CD14-positive monocyte (primary cell): ENCODE results near the gene FRAS1. TPM values are rescaled to one million over a fixed set of nuclear protein-coding genes. Genes with fewer than 3 reads are reported as not detected.

Experiments used
- DNase-seq, 3 donors: peaks; one replicate each; pipeline ENCODE4 v3.0.0-alpha.2; 2011 to 2022
- H2AFZ ChIP-seq: 2 replicates; pipeline ENCODE4 v1.6.0; 2012; ENCODE audit warnings: mild to moderate bottlenecking, low read depth, low read length, inconsistent platforms; ENCODE audit not compliant: insufficient read depth, poor library complexity, severe bottlenecking
- H3K27ac ChIP-seq, 2 donors: 1 replicate in 1 of 2; 2 replicates in 1 of 2; pipeline ENCODE4 v1.5.1; 2012 to 2013; ENCODE audit warnings: low read length in 2 of 2, control low read depth in 1 of 2, inconsistent platforms in 1 of 2, low read depth in 1 of 2, mild to moderate bottlenecking in 1 of 2
- H3K27me3 ChIP-seq, 2 donors: one replicate each; pipeline versions ENCODE4 v1.6.0 to v1.6.1; 2011 to 2013; ENCODE audit warnings: low read length in 2 of 2; ENCODE audit not compliant: control insufficient read depth in 2 of 2, insufficient read depth in 2 of 2
- H3K36me3 ChIP-seq, 2 donors: replicated peaks in 1 of 2; 1 replicate in 1 of 2; 2 replicates in 1 of 2; pipeline versions ENCODE4 v1.5.1 to v1.6.1; 2012 to 2013; ENCODE audit warnings: low read length in 2 of 2, control low read depth in 1 of 2, inconsistent platforms in 1 of 2, mild to moderate bottlenecking in 1 of 2; ENCODE audit not compliant: insufficient read depth in 2 of 2, control insufficient read depth in 1 of 2
- H3K4me1 ChIP-seq, 2 donors: 1 replicate in 1 of 2; 2 replicates in 1 of 2; pipeline versions ENCODE4 v1.5.1 to v1.6.1; 2012 to 2013; ENCODE audit warnings: low read length in 2 of 2, control low read depth in 1 of 2, inconsistent platforms in 1 of 2, mild to moderate bottlenecking in 1 of 2, moderate library complexity in 1 of 2; ENCODE audit not compliant: insufficient read depth in 2 of 2, control insufficient read depth in 1 of 2
- H3K4me2 ChIP-seq: replicated peaks from 2 replicates; pipeline ENCODE3; 2012; ENCODE audit warnings: low read length, moderate library complexity, mild to moderate bottlenecking; ENCODE audit not compliant: poor library complexity, severe bottlenecking; ENCODE audit errors: extremely low read depth
- H3K4me3 ChIP-seq, 3 experiments: fragments of 200-600 bp in 1 of 3; sonication (generic) in 1 of 3; replicated peaks in 1 of 3; 1 replicate in 2 of 3; 2 replicates in 1 of 3; pipeline ENCODE4 v1.5.1; 2011 to 2013; ENCODE audit warnings: low read length in 3 of 3, mild to moderate bottlenecking in 3 of 3, control low read depth in 2 of 3, low read depth in 2 of 3, inconsistent platforms in 1 of 3, moderate library complexity in 1 of 3
- H3K79me2 ChIP-seq: 2 replicates; pipeline ENCODE4 v1.6.0; 2012; ENCODE audit warnings: mild to moderate bottlenecking, control low read depth, inconsistent platforms, low read length, moderate library complexity; ENCODE audit not compliant: insufficient read depth
- H3K9ac ChIP-seq: 2 replicates; pipeline ENCODE4 v1.6.0; 2017; ENCODE audit warnings: low read length, mild to moderate bottlenecking; ENCODE audit not compliant: insufficient read depth, poor library complexity, severe bottlenecking
- H3K9me3 ChIP-seq, 2 donors: replicated peaks in 1 of 2; 1 replicate in 1 of 2; 2 replicates in 1 of 2; pipeline versions ENCODE4 v1.5.1 to v1.6.1; 2012 to 2013; ENCODE audit warnings: low read length in 2 of 2, control low read depth in 1 of 2; ENCODE audit not compliant: control insufficient read depth in 1 of 2, insufficient read depth in 1 of 2
- H4K20me1 ChIP-seq: 2 replicates; pipeline ENCODE4 v1.6.0; 2012; ENCODE audit warnings: mild to moderate bottlenecking, low read length, control low read depth, moderate library complexity; ENCODE audit not compliant: insufficient read depth
- H3K27ac Mint-ChIP-seq, 7 donors: one replicate each; pipeline ENCODE4 v1.8.0; 2020; ENCODE audit warnings: mild to moderate bottlenecking in 7 of 7, mixed read lengths in 7 of 7, moderate library complexity in 6 of 7, inconsistent platforms in 2 of 7
- H3K27me3 Mint-ChIP-seq, 3 donors: one replicate each; pipeline ENCODE4 v1.8.0; 2021 to 2022; ENCODE audit warnings: low read depth in 3 of 3, mild to moderate bottlenecking in 3 of 3, mixed read lengths in 3 of 3, moderate library complexity in 3 of 3, inconsistent platforms in 1 of 3
- H3K36me3 Mint-ChIP-seq, 2 donors: one replicate each; pipeline ENCODE4 v1.8.0; 2020; ENCODE audit warnings: mixed read lengths in 2 of 2, inconsistent platforms in 1 of 2, mild to moderate bottlenecking in 1 of 2
- H3K4me1 Mint-ChIP-seq: one replicate; pipeline ENCODE4 v1.8.0; 2020; ENCODE audit warnings: mild to moderate bottlenecking, mixed read lengths
- H3K4me3 Mint-ChIP-seq, 2 donors: one replicate each; pipeline ENCODE4 v1.8.0; 2020; ENCODE audit warnings: mild to moderate bottlenecking in 2 of 2, mixed read lengths in 2 of 2, moderate library complexity in 1 of 2
- H3K9me3 Mint-ChIP-seq, 7 donors: one replicate each; pipeline ENCODE4 v1.8.0; 2020 to 2022; ENCODE audit warnings: mixed read lengths in 7 of 7, mild to moderate bottlenecking in 6 of 7, moderate library complexity in 6 of 7, inconsistent platforms in 2 of 7
- CTCF ChIP-seq: fragments of 200-600 bp; IDR thresholded peaks from one replicate; pipeline ENCODE4 v1.8.0; 2022; ENCODE audit warnings: antibody characterized with exemption, mild to moderate bottlenecking
- WGBS: methylation state at CpG from one replicate; pipeline ENCODE4 v1.1.5; 2013; ENCODE audit warnings: missing lambda C conversion rate; ENCODE audit not compliant: insufficient coverage; 5-methylcytosine and 5-hydroxymethylcytosine counted together
- intact Hi-C, 2 donors: fragments of 100-400 bp; cut with micrococcal nuclease; formaldehyde crosslinking; loops; one replicate each; pipeline versions ENCODE4 v1.15.0 to v1.15.1; 2023
- polyA plus RNA-seq, 3 donors: library from polyadenylated mRNA; depleted of rRNA in 1 of 3; unstranded in 2 of 3; stranded (reverse) in 1 of 3; fragments of 300-500 nt in 2 of 3; fragments of >200 nt in 1 of 3; fragmentation: Illumina TruSeq in 2 of 3; gene quantifications; 1 replicate in 2 of 3; 2 replicates in 1 of 3; pipeline ENCODE4 v1.2.3, GENCODE V29; 2012 to 2021

The FRAS1 gene
- polyA plus RNA-seq, 3 donors = not detected

- intact Hi-C loops = no loop called here
- Histone ChIP-seq H3K27ac (no peak overlapping the region), H3K27me3 (no peaks in the 10 kb centered on the region), H3K4me2 (no peak overlapping the region), H3K9ac (no peak overlapping the region), H3K79me2 (no peaks in the 10 kb centered on the region), H3K9me3 (no peaks in the 10 kb centered on the region), H3K36me3 (no peaks in the 10 kb centered on the region), H3K4me3 (no peak overlapping the region), H3K4me1 (no peaks in the 10 kb centered on the region), H2AFZ (no peak overlapping the region), H4K20me1 (no peaks in the 10 kb centered on the region)
- Mint-ChIP-seq H3K9me3 (peaks cover 0 to 3% (median 2%) of the 10 kb centered on the region in 7 donors), H3K4me3 (no peak overlapping the region), H3K36me3 (no peaks in the 10 kb centered on the region), H3K4me1 (no peaks in the 10 kb centered on the region), H3K27me3 (peaks cover 0 to 4% (median 1%) of the 10 kb centered on the region in 3 donors), H3K27ac (no peak overlapping the region)
- TF ChIP-seq CTCF = no peak
- no peak for DNase-seq
Observed at GRCh38 chr4:78410225-78410624, 353.1 kb downstream of the FRAS1 start.

- Histone ChIP-seq H4K20me1 (no peaks in the 10 kb centered on the region), H2AFZ (no peak overlapping the region), H3K4me1 (no peaks in the 10 kb centered on the region), H3K79me2 (no peaks in the 10 kb centered on the region), H3K9ac (no peak overlapping the region), H3K36me3 (no peaks in the 10 kb centered on the region), H3K4me3 (no peak overlapping the region), H3K4me2 (no peak overlapping the region), H3K27me3 (no peaks in the 10 kb centered on the region), H3K27ac (no peak overlapping the region), H3K9me3 (no peaks in the 10 kb centered on the region)
- Mint-ChIP-seq H3K27ac (no peak overlapping the region), H3K4me3 (no peak overlapping the region), H3K36me3 (no peaks in the 10 kb centered on the region), H3K27me3 (peaks cover 0 to 4% (median 1%) of the 10 kb centered on the region in 3 donors), H3K4me1 (no peaks in the 10 kb centered on the region), H3K9me3 (peaks cover 0 to 3% (median 2%) of the 10 kb centered on the region in 7 donors)
- intact Hi-C loops = no loop called here
- no peak for TF ChIP-seq CTCF
- DNase-seq = no peak
- WGBS = no CpG with 5 or more reads among the region's 1 CpG
Observed at GRCh38 chr4:78410676-78411075, 353.6 kb downstream of the FRAS1 start.
